BLaER1 treated with 17β-estradiol and CSF1 and Interleukin-3, amounts not matched to agents 10 nM and 100 nM (cell line): ENCODE results near the gene NDUFAF2.
A peak's percentile ranks its signal among the peaks of the same experiment; 100 is the strongest.

Experiments used
- H3K27ac ChIP-seq, 11 experiments: shearing (Covaris generic); formaldehyde crosslinking; 2 replicates each; pipeline ENCODE4 v1.8.1; 2022
- H3K27me3 ChIP-seq, 11 experiments: shearing (Covaris generic); formaldehyde crosslinking; 2 replicates each; pipeline ENCODE4 v1.8.1; 2022
- H3K36me3 ChIP-seq, 11 experiments: shearing (Covaris generic); formaldehyde crosslinking; 2 replicates each; pipeline ENCODE4 v1.8.1; 2022
- H3K4me1 ChIP-seq, 10 experiments: shearing (Covaris generic); formaldehyde crosslinking; 2 replicates each; pipeline ENCODE4 v1.8.1; 2022
- H3K4me2 ChIP-seq, 11 experiments: shearing (Covaris generic); formaldehyde crosslinking; 2 replicates each; pipeline ENCODE4 v1.8.1; 2022
- H3K4me3 ChIP-seq, 10 experiments: shearing (Covaris generic); formaldehyde crosslinking; 2 replicates each; pipeline ENCODE4 v1.8.1; 2022
- H3K9ac ChIP-seq, 11 experiments: shearing (Covaris generic); formaldehyde crosslinking; 2 replicates each; pipeline ENCODE4 v1.8.1; 2022
- H3K9me3 ChIP-seq, 11 experiments: shearing (Covaris generic); formaldehyde crosslinking; replicated peaks in 1 of 11; 2 replicates each; pipeline ENCODE4 v1.8.1; 2022
- H4K20me1 ChIP-seq, 11 experiments: shearing (Covaris generic); formaldehyde crosslinking; 2 replicates each; pipeline ENCODE4 v1.8.1; 2022
- Cebpa-rat ChIP-seq, 11 experiments: shearing (Covaris generic); IDR thresholded peaks; 2 replicates each; pipeline ENCODE4 v1.8.1; 2022

Gene NDUFAF2

GRCh38 chr5:60997721-60998120 is 52.7 kb downstream of the NDUFAF2 start:
- no peak overlapping the region for H3K4me2 ChIP-seq
- H3K36me3 ChIP-seq, result peaks cover 17 to 33% (median 20%) of the 10 kb centered on the region in 11 experiments
- H3K9ac ChIP-seq, result no peak overlapping the region
- no peaks in the 10 kb centered on the region for H3K27me3 ChIP-seq
- no peaks in the 10 kb centered on the region for H3K4me1 ChIP-seq
- TF ChIP-seq Cebpa-rat (IDR thresholded peaks at IDR 0.05), result no peak
- H3K4me3 ChIP-seq, result no peak overlapping the region
- peaks cover 0 to 56% (median 0%) of the 10 kb centered on the region in 11 experiments; a peak in 6 of 22 replicates for H4K20me1 ChIP-seq
- no peak overlapping the region for H3K27ac ChIP-seq
- H3K9me3 ChIP-seq, result peaks cover 33 to 40% (median 35%) of the 10 kb centered on the region in 11 experiments

DNA sequence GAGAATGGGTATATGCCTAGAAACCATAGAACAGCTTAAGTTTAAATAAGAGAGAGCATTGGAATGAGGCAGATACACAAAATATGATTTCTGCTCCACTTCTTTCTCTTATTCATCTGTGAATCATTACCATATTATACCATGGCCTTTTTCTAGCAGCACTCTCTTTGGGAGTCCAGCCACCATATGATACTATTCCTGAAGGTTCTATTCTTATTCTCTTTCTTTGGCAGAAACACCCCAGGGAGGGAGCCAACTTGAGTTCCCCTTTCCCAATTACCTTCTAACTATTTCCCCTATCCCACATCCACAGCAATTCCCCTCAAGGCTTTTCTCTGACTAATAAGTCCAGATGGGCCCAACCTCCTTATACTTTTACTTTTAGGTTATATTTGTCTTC is 55.9 kb downstream of the NDUFAF2 start:
- H3K36me3 ChIP-seq, result peaks cover 0 to 7% (median 0%) of the 10 kb centered on the region in 11 experiments; a peak in 3 of 22 replicates
- H3K27me3 ChIP-seq, result no peaks in the 10 kb centered on the region
- peaks cover 6 to 15% (median 11%) of the 10 kb centered on the region in 11 experiments; a peak in 17 of 22 replicates for H3K9me3 ChIP-seq
- H3K4me1 ChIP-seq, result no peaks in the 10 kb centered on the region
- peaks cover 0 to 60% (median 0%) of the 10 kb centered on the region in 11 experiments; a peak in 6 of 22 replicates for H4K20me1 ChIP-seq
- TF ChIP-seq Cebpa-rat (IDR thresholded peaks at IDR 0.05), result no peak
- no peak overlapping the region for H3K27ac ChIP-seq
- no peak overlapping the region for H3K4me2 ChIP-seq
- no peak overlapping the region for H3K9ac ChIP-seq
- no peak overlapping the region for H3K4me3 ChIP-seq

GRCh38 chr5:61001647-61002046 is 56.6 kb downstream of the NDUFAF2 start:
- Histone ChIP-seq H3K4me1 (no peaks in the 10 kb centered on the region), H3K4me3 (no peak overlapping the region), H4K20me1 (peaks cover 0 to 53% (median 0%) of the 10 kb centered on the region in 11 experiments; a peak in 5 of 22 replicates), H3K27ac (no peak overlapping the region), H3K9ac (no peak overlapping the region), H3K36me3 (peaks cover 0 to 3% (median 0%) of the 10 kb centered on the region in 11 experiments; a peak in 1 of 22 replicates), H3K27me3 (no peaks in the 10 kb centered on the region), H3K4me2 (no peak overlapping the region), H3K9me3 (peaks cover 4 to 11% (median 10%) of the 10 kb centered on the region in 11 experiments; a peak in 15 of 22 replicates)
- TF ChIP-seq Cebpa-rat (IDR thresholded peaks at IDR 0.05), result no peak

- no peak overlapping the region for H3K4me2 ChIP-seq
- H4K20me1 ChIP-seq, result peaks cover 0 to 46% (median 0%) of the 10 kb centered on the region in 11 experiments; a peak in 5 of 22 replicates
- no peak overlapping the region for H3K4me3 ChIP-seq
- no peak overlapping the region for H3K9ac ChIP-seq
- no peaks in the 10 kb centered on the region for H3K4me1 ChIP-seq
- H3K27me3 ChIP-seq, result no peaks in the 10 kb centered on the region
- H3K27ac ChIP-seq, result no peak overlapping the region
- peaks cover 5 to 14% (median 12%) of the 10 kb centered on the region in 11 experiments; a peak in 15 of 22 replicates for H3K9me3 ChIP-seq
- 0 out of 22 replicates have a peak, but pooled peaks cover 0 to 3% (median 0%) of the 10 kb centered on the region in 11 experiments for H3K36me3 ChIP-seq
- no peak for TF ChIP-seq Cebpa-rat (IDR thresholded peaks at IDR 0.05)
Measured at GRCh38 chr5:61002611-61003355, 57.8 kb downstream of the NDUFAF2 start.

- 0 out of 22 replicates have a peak, but pooled peaks cover 0 to 3% (median 0%) of the 10 kb centered on the region in 11 experiments for H3K36me3 ChIP-seq
- TF ChIP-seq Cebpa-rat (IDR thresholded peaks at IDR 0.05), result no peak
- H3K9ac ChIP-seq, result no peak overlapping the region
- no peak overlapping the region for H3K4me2 ChIP-seq
- H4K20me1 ChIP-seq, result peaks cover 0 to 40% (median 0%) of the 10 kb centered on the region in 11 experiments; a peak in 5 of 22 replicates
- peaks cover 0 to 3% (median 0%) of the 10 kb centered on the region in 10 experiments; a peak in 2 of 20 replicates for H3K4me1 ChIP-seq
- no peak overlapping the region for H3K4me3 ChIP-seq
- H3K27ac ChIP-seq, result no peak overlapping the region
- no peaks in the 10 kb centered on the region for H3K27me3 ChIP-seq
- H3K9me3 ChIP-seq, result peaks cover 5 to 14% (median 13%) of the 10 kb centered on the region in 11 experiments; a peak in 15 of 22 replicates
Measured at GRCh38 chr5:61004448-61004847, 59.4 kb downstream of the NDUFAF2 start.

DNA sequence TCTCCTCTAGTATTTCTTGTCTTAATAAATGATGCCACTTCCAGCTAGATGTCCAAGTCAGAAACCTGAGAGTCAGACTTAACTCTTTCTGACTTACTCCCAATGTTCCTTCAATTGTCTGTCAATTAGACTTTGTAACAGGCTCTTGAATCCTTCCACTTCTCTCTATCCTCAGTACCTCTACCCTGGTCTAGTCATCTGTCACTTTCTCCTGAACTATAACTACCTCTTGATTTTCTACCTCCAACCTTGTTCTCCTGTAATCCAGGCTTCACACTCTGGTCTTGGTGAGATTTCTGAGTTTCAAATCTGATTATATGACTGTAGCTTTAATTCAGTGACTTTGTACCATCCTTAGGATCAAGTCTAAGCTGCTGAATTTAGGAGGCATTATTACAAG is 64.9 kb downstream of the NDUFAF2 start:
- peaks cover 3 to 13% (median 9%) of the 10 kb centered on the region in 11 experiments; a peak in 15 of 22 replicates for H3K9me3 ChIP-seq
- H3K36me3 ChIP-seq, result 0 out of 22 replicates have a peak, but pooled peaks cover 0 to 8% (median 0%) of the 10 kb centered on the region in 11 experiments
- peaks cover 0 to 38% (median 5%) of the 10 kb centered on the region in 11 experiments; a peak in 7 of 22 replicates for H4K20me1 ChIP-seq
- H3K27me3 ChIP-seq, result no peaks in the 10 kb centered on the region
- H3K4me3 ChIP-seq, result no peak overlapping the region
- 0 out of 22 replicates have a peak overlapping the region, but pooled peaks of 1 of the 11 experiments have one; percentile 1 for H3K9ac ChIP-seq
- H3K27ac ChIP-seq, result no peak overlapping the region
- H3K4me1 ChIP-seq, result peaks cover 0 to 31% (median 0%) of the 10 kb centered on the region in 10 experiments; a peak in 6 of 20 replicates
- H3K4me2 ChIP-seq, result peak overlapping the region in 2 of 11 experiments; percentile 65 to 77; a peak in 4 of 22 replicates
- no peak for TF ChIP-seq Cebpa-rat (IDR thresholded peaks at IDR 0.05)

- no peak for TF ChIP-seq Cebpa-rat (IDR thresholded peaks at IDR 0.05)
- Histone ChIP-seq H3K27ac (peak overlapping the region in 2 of 11 experiments; percentile 20 to 49; a peak in 4 of 22 replicates), H3K9me3 (peaks cover 0 to 13% (median 5%) of the 10 kb centered on the region in 11 experiments; a peak in 8 of 22 replicates), H3K36me3 (0 out of 22 replicates have a peak, but pooled peaks cover 0 to 8% (median 0%) of the 10 kb centered on the region in 11 experiments), H3K27me3 (no peaks in the 10 kb centered on the region), H3K4me2 (peak overlapping the region in 3 of 11 experiments; percentile 53 to 77 (median 65); a peak in 6 of 22 replicates), H3K4me3 (no peak overlapping the region), H4K20me1 (peaks cover 0 to 38% (median 5%) of the 10 kb centered on the region in 11 experiments; a peak in 7 of 22 replicates), H3K9ac (no peak overlapping the region), H3K4me1 (peaks cover 0 to 31% (median 0%) of the 10 kb centered on the region in 10 experiments; a peak in 6 of 20 replicates)
Measured at GRCh38 chr5:61010467-61011454, 65.8 kb downstream of the NDUFAF2 start.

- no peaks in the 10 kb centered on the region; a peak in 1 of 22 replicates for H3K9me3 ChIP-seq
- H3K36me3 ChIP-seq, result 0 out of 22 replicates have a peak, but pooled peaks cover 0 to 8% (median 0%) of the 10 kb centered on the region in 11 experiments
- H3K4me3 ChIP-seq, result no peak overlapping the region
- peaks cover 0 to 10% (median 5%) of the 10 kb centered on the region in 10 experiments; a peak in 9 of 20 replicates for H3K4me1 ChIP-seq
- H3K9ac ChIP-seq, result no peak overlapping the region
- no peaks in the 10 kb centered on the region for H3K27me3 ChIP-seq
- H3K27ac ChIP-seq, result no peak overlapping the region
- no peak overlapping the region for H3K4me2 ChIP-seq
- TF ChIP-seq Cebpa-rat (IDR thresholded peaks at IDR 0.05), result no peak
- H4K20me1 ChIP-seq, result peaks cover 0 to 32% (median 0%) of the 10 kb centered on the region in 11 experiments; a peak in 5 of 22 replicates
Measured at GRCh38 chr5:61018062-61018461, 73.1 kb downstream of the NDUFAF2 start.
